HT1080 (cell line): ENCODE measurements around the gene ZSWIM7. TPM values are rescaled to one million over a fixed set of nuclear protein-coding genes. Genes with fewer than 3 reads are reported as not detected.

ENCODE experiments used
- DNase-seq: peaks from one replicate; pipeline ENCODE4 v3.0.0-alpha.2; 2015; ENCODE audit warnings: low read depth
- polyA plus RNA-seq, 2 experiments: library from polyadenylated mRNA; depleted of rRNA; stranded (reverse); fragments of >200 nt; gene quantifications; 2 replicates each; pipeline ENCODE4 v1.2.3, GENCODE V29; 2015
- total RNA-seq: library from RNA; depleted of rRNA; stranded (reverse); fragments of >200 nt; shearing (Covaris generic); gene quantifications from 2 replicates; pipeline ENCODE4 v1.2.3, GENCODE V29; 2014; rRNA removed

ZSWIM7 gene
- total RNA-seq, result 21.3 and 30.6 TPM in 2 replicates
- 18.9 and 24.2 TPM in 2 replicates for polyA plus RNA-seq (2015; cell fraction: cytosol; rRNA removed)
- polyA plus RNA-seq (2015; cell fraction: nucleus; rRNA removed), result 25.5 and 26.6 TPM in 2 replicates

- DNase-seq, result peak; percentile 97
Observed at GRCh38 chr17:15999141-15999973, at the start of gene ZSWIM7, which contains the start of gene TTC19. Gene ZSWIM7 (minus strand): TSS chr17:15999704. CDS start chr17:15999594, 110 bp downstream. Gene TTC19 (plus strand): TSS chr17:15999824. CDS start chr17:15999849, 25 bp downstream.

- no peak for DNase-seq
Observed at GRCh38 chr17:16048811-16049449, 49.4 kb upstream of the ZSWIM7 start.

GRCh38 chr17:16046966-16047365 lies 47.5 kb upstream of the ZSWIM7 start:
- no peak for DNase-seq

- DNase-seq, result no peak
Observed at GRCh38 chr17:16044487-16044886, 45.0 kb upstream of the ZSWIM7 start.

- no peak for DNase-seq
Observed at GRCh38 chr17:16040710-16041251, 41.3 kb upstream of the ZSWIM7 start.

GRCh38 chr17:16037636-16038035 lies 38.1 kb upstream of the ZSWIM7 start:
- DNase-seq, result no peak

GRCh38 chr17:16036261-16036660 lies 36.8 kb upstream of the ZSWIM7 start:
- no peak for DNase-seq

- no peak for DNase-seq
Observed at GRCh38 chr17:16033729-16034349, 34.3 kb upstream of the ZSWIM7 start.

- peak; percentile 93 for DNase-seq
Observed at GRCh38 chr17:16027708-16028584, 28.4 kb upstream of the ZSWIM7 start.

GRCh38 chr17:16026895-16027294 lies 27.4 kb upstream of the ZSWIM7 start:
- DNase-seq, result no peak

GRCh38 chr17:16025202-16025601 lies 25.7 kb upstream of the ZSWIM7 start:
- DNase-seq, result no peak

GRCh38 chr17:16023881-16024280 lies 24.4 kb upstream of the ZSWIM7 start:
- DNase-seq, result no peak

- DNase-seq, result no peak
Observed at GRCh38 chr17:16019347-16019746, 19.8 kb upstream of the ZSWIM7 start.

- DNase-seq, result peak; percentile 93
Observed at GRCh38 chr17:16013943-16014407, 14.5 kb upstream of the ZSWIM7 start.

GRCh38 chr17:16007439-16007838 lies 7.9 kb upstream of the ZSWIM7 start:
- DNase-seq, result no peak

GRCh38 chr17:16005636-16006035 lies 6.1 kb upstream of the ZSWIM7 start:
- no peak for DNase-seq

- no peak for DNase-seq
Observed at GRCh38 chr17:16003841-16004240, 4.3 kb upstream of the ZSWIM7 start.

- no peak for DNase-seq
Observed at GRCh38 chr17:16002708-16003260, 3.3 kb upstream of the ZSWIM7 start.

GRCh38 chr17:16001226-16001897 lies 1.9 kb upstream of the ZSWIM7 start:
- peak; percentile 32 for DNase-seq
